ENCODE data around the gene MIF4GD. TPM values are rescaled to one million over a fixed set of nuclear protein-coding genes. Genes with fewer than 3 reads are reported as not detected.

The MIF4GD gene
- total RNA-seq, 1 donor from 2014 or later = 26.5 TPM

GRCh38 chr17:75231071-75231470 lies 40.0 kb downstream of the MIF4GD start:
- TF ChIP-seq, protein P1, sequence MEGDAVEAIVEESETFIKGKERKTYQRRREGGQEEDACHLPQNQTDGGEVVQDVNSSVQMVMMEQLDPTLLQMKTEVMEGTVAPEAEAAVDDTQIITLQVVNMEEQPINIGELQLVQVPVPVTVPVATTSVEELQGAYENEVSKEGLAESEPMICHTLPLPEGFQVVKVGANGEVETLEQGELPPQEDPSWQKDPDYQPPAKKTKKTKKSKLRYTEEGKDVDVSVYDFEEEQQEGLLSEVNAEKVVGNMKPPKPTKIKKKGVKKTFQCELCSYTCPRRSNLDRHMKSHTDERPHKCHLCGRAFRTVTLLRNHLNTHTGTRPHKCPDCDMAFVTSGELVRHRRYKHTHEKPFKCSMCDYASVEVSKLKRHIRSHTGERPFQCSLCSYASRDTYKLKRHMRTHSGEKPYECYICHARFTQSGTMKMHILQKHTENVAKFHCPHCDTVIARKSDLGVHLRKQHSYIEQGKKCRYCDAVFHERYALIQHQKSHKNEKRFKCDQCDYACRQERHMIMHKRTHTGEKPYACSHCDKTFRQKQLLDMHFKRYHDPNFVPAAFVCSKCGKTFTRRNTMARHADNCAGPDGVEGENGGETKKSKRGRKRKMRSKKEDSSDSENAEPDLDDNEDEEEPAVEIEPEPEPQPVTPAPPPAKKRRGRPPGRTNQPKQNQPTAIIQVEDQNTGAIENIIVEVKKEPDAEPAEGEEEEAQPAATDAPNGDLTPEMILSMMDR (conservative IDR thresholded peaks at IDR 0.05; ENCODE audit: low read depth, low read length) = no peak
- no peak for DNase-seq (ENCODE audit: low read depth)
- H3K4me3 ChIP-seq (ENCODE audit: low read depth, low read length) = no peak overlapping the region

GRCh38 chr17:75228847-75229246 lies 42.2 kb downstream of the MIF4GD start:
- TF ChIP-seq, protein P1 (conservative IDR thresholded peaks at IDR 0.05; ENCODE audit: low read depth, low read length) = no peak
- no peak for DNase-seq (ENCODE audit: low read depth)
- H3K4me3 ChIP-seq (ENCODE audit: low read depth, low read length) = no peak overlapping the region

DNA sequence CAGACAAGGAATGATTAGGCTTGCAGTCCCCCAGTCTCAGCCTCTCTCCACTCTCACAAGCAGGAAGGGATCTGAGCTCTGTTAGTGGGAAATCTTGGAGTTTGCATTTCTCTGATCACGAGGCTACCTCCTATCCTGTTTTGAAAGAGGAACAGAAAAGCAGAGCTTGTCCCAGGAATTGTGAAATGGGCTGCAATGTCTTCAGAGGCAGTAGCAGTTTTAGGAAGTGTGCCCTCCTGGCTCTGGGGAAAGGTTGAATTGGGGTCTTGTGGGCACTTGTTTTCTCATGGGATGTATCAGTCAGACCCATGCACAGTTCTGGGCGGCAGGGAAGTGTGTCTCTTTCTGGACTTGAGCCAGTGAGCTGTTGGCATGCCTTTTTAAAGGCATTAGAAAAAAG lies 42.7 kb downstream of the MIF4GD start:
- DNase-seq (ENCODE audit: low read depth) = no peak
- TF ChIP-seq, protein P1 (conservative IDR thresholded peaks at IDR 0.05; ENCODE audit: low read depth, low read length) = no peak
- no peak overlapping the region for H3K4me3 ChIP-seq (ENCODE audit: low read depth, low read length)

GRCh38 chr17:75227729-75228128 lies 43.3 kb downstream of the MIF4GD start:
- TF ChIP-seq, protein P1 (conservative IDR thresholded peaks at IDR 0.05; ENCODE audit: low read depth, low read length) = no peak
- DNase-seq (ENCODE audit: low read depth) = no peak
- no peak overlapping the region for H3K4me3 ChIP-seq (ENCODE audit: low read depth, low read length)

GRCh38 chr17:75225016-75225415 lies 46.0 kb downstream of the MIF4GD start:
- no peak for DNase-seq (ENCODE audit: low read depth)
- H3K4me3 ChIP-seq (ENCODE audit: low read depth, low read length) = no peak overlapping the region
- TF ChIP-seq, protein P1 (conservative IDR thresholded peaks at IDR 0.05; ENCODE audit: low read depth, low read length) = no peak

DNA sequence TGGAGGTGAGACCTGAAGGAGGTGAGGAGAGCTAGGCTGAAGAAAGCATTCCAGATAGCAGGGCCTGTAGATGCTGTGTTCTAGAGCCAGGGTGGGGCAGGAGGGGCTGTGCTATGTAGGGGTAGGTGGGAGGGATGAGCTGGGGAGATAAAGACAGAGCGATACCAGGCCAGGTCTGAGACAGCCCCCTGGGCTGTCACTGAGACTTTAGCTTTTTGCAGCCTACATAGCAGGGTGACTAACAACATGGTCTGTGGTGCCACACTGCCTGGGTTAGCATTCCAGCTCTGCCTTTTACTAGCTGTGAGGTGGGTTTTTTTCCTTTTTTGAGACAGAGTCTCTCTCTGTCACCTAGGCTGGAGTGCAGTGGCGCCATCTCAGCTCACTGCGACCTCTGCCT lies 51.2 kb downstream of the MIF4GD start:
- TF ChIP-seq, protein P1 (conservative IDR thresholded peaks at IDR 0.05; ENCODE audit: low read depth, low read length) = no peak
- H3K4me3 ChIP-seq (ENCODE audit: low read depth, low read length) = no peak overlapping the region
- DNase-seq (ENCODE audit: low read depth) = no peak

GRCh38 chr17:75218131-75218530 lies 52.9 kb downstream of the MIF4GD start:
- H3K4me3 ChIP-seq (ENCODE audit: low read depth, low read length) = no peak overlapping the region
- TF ChIP-seq, protein P1 (conservative IDR thresholded peaks at IDR 0.05; ENCODE audit: low read depth, low read length) = no peak
- no peak for DNase-seq (ENCODE audit: low read depth)
